ENCODE measurements around the gene TMED10.
A peak's percentile ranks its signal among the peaks of the same experiment; 100 is the strongest.
"Not testable (repeated sequence)": the region's sequence is repeated elsewhere in the genome, so short reads cannot be mapped to it uniquely, and the experiment has no call there.

The TMED10 gene

GRCh38 chr14:75127474-75127820 lies 49.0 kb downstream of the TMED10 start:
- DNase-seq (ENCODE audit: low spot score): not testable (repeated sequence)

GRCh38 chr14:75126679-75127473 lies 49.5 kb downstream of the TMED10 start, which contains the start of gene NEK9:
Gene NEK9 (minus strand): TSS chr14:75127048. CDS start chr14:75126921, 127 bp downstream.
- peak; percentile 94 for DNase-seq (ENCODE audit: low spot score)

- DNase-seq (ENCODE audit: low spot score): no peak
Observed at GRCh38 chr14:75126121-75126544, 50.3 kb downstream of the TMED10 start.

GRCh38 chr14:75125617-75126016 lies 50.8 kb downstream of the TMED10 start:
- DNase-seq (ENCODE audit: low spot score): no peak

GRCh38 chr14:75123991-75124390 lies 52.4 kb downstream of the TMED10 start:
- no peak for DNase-seq (ENCODE audit: low spot score)

DNA sequence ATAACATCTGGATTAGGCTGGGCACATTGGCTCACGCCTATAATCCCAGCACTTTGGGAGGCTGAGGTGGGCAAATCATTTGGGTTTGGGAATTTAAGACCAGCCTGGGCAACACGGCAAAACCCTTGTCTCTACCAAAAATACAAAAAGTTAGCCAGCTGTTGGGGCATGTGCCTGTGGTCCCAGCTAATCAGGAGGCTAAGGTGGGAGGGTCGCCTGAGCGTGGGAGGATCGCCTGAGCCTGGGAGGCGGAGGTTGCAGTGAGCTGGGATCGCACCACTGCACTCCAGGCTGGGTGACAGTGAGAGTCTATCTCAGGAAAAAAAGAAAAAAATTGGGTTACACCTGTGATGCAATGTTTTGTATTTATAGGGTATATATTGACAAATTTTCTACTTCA lies 54.9 kb downstream of the TMED10 start:
- no peak for DNase-seq (ENCODE audit: low spot score)

- no peak for DNase-seq (ENCODE audit: low spot score)
Observed at GRCh38 chr14:75120541-75121291, 55.7 kb downstream of the TMED10 start.

DNA sequence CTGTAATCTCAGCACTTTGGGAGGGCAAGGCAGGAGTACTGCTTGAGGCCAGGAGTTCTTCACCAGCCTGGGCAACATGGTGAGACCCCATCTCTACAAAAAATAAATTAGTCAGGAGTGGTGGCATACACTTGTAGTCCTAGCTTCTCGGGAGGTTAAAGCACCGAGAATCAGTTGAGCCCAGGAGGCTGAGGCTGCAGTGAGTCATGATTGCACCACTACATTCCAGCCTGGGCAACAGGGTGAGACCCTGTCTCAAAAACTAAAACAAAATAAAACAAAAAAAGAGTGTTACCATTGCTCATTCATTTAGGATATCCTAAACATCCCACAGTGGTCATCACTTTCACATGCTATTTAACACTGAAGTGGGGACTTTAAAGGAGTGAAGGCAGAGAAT lies 57.4 kb downstream of the TMED10 start:
- DNase-seq (ENCODE audit: low spot score): no peak

DNA sequence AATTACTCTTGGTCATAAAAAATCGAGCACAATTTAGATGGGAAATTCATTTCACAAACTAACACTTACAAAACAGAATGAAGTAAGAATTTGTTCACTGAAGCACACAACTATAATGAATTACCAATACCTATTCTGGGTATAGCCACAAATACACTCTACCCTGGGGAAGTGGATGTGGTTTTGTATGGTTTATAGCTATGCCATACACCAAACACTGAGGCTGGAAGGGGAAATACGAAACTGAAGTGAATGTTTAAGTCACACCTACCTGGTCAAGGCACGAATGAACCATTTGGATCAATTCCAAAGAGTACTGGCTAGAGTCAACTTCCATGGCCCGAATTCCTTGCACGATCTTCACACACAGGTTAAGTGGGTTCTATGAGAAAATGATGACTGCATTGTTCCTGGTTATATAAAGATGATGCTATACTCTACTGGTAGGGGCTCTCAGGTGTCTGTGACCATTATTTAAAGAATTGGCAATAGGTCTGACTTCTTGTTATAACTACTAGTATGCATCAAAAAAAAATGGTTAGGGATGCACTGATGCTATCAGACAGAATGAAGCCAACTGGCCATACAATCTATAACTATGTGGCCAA lies 62.4 kb downstream of the TMED10 start:
- DNase-seq (ENCODE audit: low spot score): no peak

DNA sequence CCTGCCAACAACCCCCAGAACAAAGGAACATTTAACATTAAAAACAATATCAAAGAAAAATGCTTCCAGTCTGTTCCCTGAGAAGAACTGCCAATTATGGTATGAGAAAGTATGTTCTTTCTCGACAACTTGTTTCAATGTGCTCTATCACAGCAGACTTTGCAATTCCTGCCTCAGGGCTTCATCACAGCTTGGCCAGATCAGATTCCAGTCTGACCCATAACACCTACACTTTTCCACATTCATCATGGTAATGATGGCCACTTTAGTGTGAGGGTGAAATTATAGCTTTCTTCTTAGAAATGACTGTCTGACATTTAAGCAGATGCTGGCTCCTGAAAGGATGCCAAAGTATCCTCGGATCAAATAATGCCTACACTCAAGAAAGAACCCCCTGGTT lies 66.5 kb downstream of the TMED10 start:
- DNase-seq (ENCODE audit: low spot score): no peak

GRCh38 chr14:75107186-75107585 lies 69.2 kb downstream of the TMED10 start:
- DNase-seq (ENCODE audit: low spot score): no peak

DNA sequence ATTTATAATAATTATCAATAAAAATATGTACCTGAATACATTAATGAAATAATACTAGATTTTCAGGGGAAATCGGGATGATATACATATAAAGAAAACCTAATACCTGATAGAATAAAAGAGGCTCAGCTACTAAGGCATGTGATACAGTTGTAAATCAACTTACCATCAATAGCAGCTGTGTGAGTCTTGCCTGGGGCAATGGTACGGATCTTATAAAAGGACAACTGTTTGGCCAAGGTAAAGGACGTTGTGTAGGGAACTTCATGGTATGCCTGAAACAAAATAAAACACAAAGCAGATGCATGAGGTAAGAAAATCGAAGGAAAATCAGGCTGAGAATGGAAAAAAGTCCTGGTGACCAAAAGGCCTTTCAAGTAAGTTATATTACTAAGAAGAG lies 74.9 kb downstream of the TMED10 start:
- no peak for DNase-seq (ENCODE audit: low spot score)

DNA sequence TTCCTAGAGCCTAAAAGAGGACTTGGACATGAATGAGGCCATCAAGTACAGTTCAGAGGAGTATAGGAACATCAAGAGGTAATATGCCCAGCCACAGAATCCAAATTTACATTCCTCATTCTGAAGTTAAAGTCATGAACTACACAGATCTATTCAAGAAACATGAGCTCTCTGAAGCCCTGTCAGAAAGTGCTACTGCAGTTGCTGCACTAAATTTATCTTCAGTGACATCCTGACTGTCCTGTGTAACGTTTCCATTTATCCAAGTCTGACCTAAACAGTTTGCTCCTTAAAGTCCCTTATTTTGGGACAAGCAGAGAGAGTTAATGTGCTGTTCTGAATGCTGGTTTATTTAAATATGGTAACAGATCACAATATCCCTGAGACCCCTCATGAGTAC lies 77.7 kb downstream of the TMED10 start:
- no peak for DNase-seq (ENCODE audit: low spot score)

DNA sequence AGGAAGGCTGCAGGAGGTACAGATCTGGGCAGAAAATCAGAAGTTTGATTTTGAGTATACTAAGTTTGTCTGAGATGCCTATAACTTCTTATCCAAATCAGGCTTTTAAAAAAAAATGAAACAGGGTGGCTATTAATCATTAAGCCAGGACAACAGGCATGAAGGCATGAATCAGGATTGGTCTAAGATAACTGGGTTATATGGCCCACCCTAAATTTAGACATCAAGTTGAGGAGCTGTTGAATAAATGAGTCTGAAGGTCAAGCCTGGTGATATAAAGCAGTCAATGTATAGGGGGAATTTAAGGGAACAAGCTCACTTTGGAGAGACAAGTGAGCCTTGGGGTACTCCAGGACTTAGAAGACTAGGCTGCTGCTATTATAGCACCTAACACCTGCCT lies 78.2 kb downstream of the TMED10 start:
- no peak for DNase-seq (ENCODE audit: low spot score)

DNA sequence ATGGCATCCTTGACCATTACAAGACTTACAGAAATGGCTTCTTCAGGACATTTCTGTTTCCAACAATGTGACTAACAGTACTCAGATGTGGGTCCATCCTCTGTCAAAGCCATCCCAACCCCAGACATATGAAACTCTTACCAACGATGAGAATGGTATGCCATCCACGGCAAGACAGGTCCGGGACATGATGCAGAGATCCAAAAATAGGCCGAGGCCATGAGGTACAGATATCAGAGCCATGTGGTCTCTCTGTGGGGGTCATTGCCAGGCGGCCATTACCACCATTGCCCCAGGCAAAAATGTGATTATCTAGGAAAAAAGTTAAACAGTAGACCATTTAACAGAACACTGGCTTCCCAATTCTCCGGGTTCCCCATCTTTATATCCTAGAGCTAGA lies 79.5 kb downstream of the TMED10 start:
- DNase-seq (ENCODE audit: low spot score): no peak

DNA sequence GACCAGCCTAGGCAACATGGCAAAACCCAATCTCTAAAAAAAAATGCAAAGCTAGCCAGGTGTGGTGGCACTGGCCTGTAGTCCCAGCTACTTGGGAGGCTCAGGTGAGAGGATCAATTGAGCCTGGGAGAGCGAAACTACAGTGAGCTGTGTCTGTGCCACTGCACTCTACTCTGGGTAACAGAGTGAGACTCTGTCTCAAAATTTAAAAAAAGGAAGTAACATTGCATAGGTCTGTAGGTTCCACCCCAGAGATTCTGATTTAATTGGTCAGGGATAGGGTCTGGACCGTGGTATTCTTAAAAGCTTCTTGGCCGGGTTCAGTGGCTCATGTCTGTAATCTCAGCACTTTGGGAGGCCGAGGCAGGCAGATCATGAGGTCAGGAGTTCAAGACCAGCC lies 80.7 kb downstream of the TMED10 start:
- DNase-seq (ENCODE audit: low spot score): no peak

GRCh38 chr14:75094896-75095295 lies 81.5 kb downstream of the TMED10 start:
- no peak for DNase-seq (ENCODE audit: low spot score)

DNA sequence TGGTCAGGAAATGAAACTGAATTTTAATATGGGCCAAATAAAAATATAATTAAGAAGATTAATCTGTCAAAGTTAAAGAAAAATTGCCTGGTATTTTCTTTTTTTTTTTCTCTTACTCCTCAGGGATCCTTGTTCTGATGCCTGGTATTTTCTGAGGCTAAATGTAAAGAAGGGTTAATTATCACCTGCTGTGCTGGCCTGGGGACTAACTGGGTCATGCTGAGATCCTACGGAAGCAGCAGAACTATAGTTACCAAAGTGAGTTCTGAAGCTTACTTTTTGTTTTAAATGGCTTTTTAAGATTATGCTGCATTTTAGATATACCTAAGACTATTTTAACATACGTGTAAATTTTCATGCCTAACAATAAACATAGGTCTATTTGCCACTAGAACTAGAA lies 83.7 kb downstream of the TMED10 start:
- no peak for DNase-seq (ENCODE audit: low spot score)

- DNase-seq (ENCODE audit: low spot score): no peak
Observed at GRCh38 chr14:75091251-75091650, 85.2 kb downstream of the TMED10 start.

- no peak for DNase-seq (ENCODE audit: low spot score)
Observed at GRCh38 chr14:75090353-75090752, 86.1 kb downstream of the TMED10 start.

DNA sequence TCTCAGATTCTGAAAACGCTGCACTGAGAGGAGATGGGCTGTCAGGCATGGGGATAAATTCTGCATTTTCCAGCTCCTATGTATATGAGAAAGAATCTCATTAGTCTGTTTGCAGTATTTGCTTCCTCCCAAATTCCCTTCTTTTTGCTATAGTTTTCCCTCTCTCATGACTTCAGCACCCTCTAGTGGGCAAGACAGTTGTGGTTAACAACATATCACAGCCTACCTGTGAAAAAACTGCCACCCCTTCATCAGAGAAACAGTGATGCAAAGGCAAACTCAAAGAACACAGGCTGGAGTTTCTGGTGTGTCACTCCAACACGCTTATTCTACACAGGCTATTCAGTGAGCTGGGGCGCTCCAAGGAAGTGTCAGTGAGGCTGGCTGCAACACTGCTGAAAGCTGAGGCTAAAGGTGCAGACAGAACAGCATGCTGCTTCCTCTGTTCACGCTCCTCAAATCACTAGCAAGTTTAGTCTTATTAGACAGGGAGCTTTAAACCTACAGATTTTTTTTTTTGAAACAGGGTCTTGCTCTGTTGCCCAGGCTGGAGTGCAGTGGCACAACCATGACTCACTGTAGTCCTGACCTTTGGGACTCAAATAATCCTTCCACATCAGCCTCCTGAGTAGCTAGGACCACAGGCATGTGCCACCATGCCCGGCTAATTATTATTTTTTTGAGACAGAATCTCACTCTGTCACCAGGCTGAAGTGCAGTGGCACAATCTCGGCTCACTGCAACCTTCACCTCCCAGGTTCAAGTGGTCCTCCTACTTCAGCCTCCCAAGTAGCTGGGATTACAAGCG lies 87.6 kb downstream of the TMED10 start:
- DNase-seq (ENCODE audit: low spot score): peak; percentile 64

GRCh38 chr14:75088153-75088552 lies 88.3 kb downstream of the TMED10 start:
- DNase-seq (ENCODE audit: low spot score): no peak

All from D341Med (cell line).